ENCODE measurements around the gene MLKL. TPM values are rescaled to one million over a fixed set of nuclear protein-coding genes. Genes with fewer than 3 reads are reported as not detected.

MLKL gene
- total and polyA plus RNA-seq, 2 of the 13 experiments (the other 11 are each of a cell fraction or from before 2014, with no cell fraction given) = 6.4 to 10.7 TPM

DNA sequence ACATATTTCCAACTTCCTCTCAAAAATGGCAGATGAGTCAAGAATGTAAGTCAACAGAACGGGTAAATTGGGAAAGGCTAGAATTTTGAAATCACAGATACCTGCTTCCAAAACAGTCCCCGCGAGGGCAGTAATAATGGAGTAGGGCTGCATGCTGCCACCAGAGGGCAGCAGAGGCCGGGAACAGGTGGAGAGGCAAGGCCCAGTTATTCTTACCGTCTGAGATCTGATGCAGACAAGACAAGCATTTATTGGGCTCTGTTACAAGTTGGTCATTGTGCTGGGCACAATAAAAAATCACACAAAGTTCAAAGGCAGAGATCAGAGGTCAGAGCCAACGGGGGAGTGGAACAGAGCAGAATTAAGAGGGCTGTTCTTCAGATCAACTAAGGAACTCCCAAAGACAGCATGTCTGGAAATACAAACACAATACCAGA lies 8.8 kb upstream of the MLKL start (continued):
- TF ChIP-seq, protein P1, sequence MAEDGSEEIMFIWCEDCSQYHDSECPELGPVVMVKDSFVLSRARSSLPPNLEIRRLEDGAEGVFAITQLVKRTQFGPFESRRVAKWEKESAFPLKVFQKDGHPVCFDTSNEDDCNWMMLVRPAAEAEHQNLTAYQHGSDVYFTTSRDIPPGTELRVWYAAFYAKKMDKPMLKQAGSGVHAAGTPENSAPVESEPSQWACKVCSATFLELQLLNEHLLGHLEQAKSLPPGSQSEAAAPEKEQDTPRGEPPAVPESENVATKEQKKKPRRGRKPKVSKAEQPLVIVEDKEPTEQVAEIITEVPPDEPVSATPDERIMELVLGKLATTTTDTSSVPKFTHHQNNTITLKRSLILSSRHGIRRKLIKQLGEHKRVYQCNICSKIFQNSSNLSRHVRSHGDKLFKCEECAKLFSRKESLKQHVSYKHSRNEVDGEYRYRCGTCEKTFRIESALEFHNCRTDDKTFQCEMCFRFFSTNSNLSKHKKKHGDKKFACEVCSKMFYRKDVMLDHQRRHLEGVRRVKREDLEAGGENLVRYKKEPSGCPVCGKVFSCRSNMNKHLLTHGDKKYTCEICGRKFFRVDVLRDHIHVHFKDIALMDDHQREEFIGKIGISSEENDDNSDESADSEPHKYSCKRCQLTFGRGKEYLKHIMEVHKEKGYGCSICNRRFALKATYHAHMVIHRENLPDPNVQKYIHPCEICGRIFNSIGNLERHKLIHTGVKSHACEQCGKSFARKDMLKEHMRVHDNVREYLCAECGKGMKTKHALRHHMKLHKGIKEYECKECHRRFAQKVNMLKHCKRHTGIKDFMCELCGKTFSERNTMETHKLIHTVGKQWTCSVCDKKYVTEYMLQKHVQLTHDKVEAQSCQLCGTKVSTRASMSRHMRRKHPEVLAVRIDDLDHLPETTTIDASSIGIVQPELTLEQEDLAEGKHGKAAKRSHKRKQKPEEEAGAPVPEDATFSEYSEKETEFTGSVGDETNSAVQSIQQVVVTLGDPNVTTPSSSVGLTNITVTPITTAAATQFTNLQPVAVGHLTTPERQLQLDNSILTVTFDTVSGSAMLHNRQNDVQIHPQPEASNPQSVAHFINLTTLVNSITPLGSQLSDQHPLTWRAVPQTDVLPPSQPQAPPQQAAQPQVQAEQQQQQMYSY (CRISPR knock-in tag; IDR thresholded peaks at IDR 0.05) = no peak
- TF ChIP-seq RBFOX2 (IDR thresholded peaks at IDR 0.05; ENCODE audit: low read depth, low read length) (no peak), THAP11 (CRISPR knock-in tag; IDR thresholded peaks at IDR 0.05) (peak; percentile 68), ZNF207 (IDR thresholded peaks at IDR 0.05; ENCODE audit: borderline replicate concordance) (no peak), ARID2 (CRISPR knock-in tag; IDR thresholded peaks at IDR 0.05; ENCODE audit: borderline replicate concordance) (no peak), FOXA1 (IDR thresholded peaks at IDR 0.05) (no peak), FOXA1 (CRISPR knock-in tag; IDR thresholded peaks at IDR 0.05) (no peak), MAFG (CRISPR knock-in tag; IDR thresholded peaks at IDR 0.05) (no peak), AHR (CRISPR knock-in tag; IDR thresholded peaks at IDR 0.05) (no peak), NFIC (IDR thresholded peaks at IDR 0.05; ENCODE audit: low read length) (no peak), SCMH1 (CRISPR knock-in tag; IDR thresholded peaks at IDR 0.05; ENCODE audit: borderline replicate concordance) (no peak), HIVEP1 (CRISPR knock-in tag; IDR thresholded peaks at IDR 0.05) (no peak), ZNF605 (CRISPR knock-in tag; IDR thresholded peaks at IDR 0.05) (no peak)
- TF ChIP-seq, protein P2, sequence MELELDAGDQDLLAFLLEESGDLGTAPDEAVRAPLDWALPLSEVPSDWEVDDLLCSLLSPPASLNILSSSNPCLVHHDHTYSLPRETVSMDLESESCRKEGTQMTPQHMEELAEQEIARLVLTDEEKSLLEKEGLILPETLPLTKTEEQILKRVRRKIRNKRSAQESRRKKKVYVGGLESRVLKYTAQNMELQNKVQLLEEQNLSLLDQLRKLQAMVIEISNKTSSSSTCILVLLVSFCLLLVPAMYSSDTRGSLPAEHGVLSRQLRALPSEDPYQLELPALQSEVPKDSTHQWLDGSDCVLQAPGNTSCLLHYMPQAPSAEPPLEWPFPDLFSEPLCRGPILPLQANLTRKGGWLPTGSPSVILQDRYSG (CRISPR knock-in tag; IDR thresholded peaks at IDR 0.05) = 0 out of 2 replicates have a peak, but pooled peaks have one; percentile 52
- TF ChIP-seq, protein P3, sequence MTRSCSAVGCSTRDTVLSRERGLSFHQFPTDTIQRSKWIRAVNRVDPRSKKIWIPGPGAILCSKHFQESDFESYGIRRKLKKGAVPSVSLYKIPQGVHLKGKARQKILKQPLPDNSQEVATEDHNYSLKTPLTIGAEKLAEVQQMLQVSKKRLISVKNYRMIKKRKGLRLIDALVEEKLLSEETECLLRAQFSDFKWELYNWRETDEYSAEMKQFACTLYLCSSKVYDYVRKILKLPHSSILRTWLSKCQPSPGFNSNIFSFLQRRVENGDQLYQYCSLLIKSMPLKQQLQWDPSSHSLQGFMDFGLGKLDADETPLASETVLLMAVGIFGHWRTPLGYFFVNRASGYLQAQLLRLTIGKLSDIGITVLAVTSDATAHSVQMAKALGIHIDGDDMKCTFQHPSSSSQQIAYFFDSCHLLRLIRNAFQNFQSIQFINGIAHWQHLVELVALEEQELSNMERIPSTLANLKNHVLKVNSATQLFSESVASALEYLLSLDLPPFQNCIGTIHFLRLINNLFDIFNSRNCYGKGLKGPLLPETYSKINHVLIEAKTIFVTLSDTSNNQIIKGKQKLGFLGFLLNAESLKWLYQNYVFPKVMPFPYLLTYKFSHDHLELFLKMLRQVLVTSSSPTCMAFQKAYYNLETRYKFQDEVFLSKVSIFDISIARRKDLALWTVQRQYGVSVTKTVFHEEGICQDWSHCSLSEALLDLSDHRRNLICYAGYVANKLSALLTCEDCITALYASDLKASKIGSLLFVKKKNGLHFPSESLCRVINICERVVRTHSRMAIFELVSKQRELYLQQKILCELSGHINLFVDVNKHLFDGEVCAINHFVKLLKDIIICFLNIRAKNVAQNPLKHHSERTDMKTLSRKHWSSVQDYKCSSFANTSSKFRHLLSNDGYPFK (CRISPR knock-in tag; IDR thresholded peaks at IDR 0.05; ENCODE audit: borderline replicate concordance) = no peak; the same call in 1 of the 2 replicates
- TF ChIP-seq, protein P4, sequence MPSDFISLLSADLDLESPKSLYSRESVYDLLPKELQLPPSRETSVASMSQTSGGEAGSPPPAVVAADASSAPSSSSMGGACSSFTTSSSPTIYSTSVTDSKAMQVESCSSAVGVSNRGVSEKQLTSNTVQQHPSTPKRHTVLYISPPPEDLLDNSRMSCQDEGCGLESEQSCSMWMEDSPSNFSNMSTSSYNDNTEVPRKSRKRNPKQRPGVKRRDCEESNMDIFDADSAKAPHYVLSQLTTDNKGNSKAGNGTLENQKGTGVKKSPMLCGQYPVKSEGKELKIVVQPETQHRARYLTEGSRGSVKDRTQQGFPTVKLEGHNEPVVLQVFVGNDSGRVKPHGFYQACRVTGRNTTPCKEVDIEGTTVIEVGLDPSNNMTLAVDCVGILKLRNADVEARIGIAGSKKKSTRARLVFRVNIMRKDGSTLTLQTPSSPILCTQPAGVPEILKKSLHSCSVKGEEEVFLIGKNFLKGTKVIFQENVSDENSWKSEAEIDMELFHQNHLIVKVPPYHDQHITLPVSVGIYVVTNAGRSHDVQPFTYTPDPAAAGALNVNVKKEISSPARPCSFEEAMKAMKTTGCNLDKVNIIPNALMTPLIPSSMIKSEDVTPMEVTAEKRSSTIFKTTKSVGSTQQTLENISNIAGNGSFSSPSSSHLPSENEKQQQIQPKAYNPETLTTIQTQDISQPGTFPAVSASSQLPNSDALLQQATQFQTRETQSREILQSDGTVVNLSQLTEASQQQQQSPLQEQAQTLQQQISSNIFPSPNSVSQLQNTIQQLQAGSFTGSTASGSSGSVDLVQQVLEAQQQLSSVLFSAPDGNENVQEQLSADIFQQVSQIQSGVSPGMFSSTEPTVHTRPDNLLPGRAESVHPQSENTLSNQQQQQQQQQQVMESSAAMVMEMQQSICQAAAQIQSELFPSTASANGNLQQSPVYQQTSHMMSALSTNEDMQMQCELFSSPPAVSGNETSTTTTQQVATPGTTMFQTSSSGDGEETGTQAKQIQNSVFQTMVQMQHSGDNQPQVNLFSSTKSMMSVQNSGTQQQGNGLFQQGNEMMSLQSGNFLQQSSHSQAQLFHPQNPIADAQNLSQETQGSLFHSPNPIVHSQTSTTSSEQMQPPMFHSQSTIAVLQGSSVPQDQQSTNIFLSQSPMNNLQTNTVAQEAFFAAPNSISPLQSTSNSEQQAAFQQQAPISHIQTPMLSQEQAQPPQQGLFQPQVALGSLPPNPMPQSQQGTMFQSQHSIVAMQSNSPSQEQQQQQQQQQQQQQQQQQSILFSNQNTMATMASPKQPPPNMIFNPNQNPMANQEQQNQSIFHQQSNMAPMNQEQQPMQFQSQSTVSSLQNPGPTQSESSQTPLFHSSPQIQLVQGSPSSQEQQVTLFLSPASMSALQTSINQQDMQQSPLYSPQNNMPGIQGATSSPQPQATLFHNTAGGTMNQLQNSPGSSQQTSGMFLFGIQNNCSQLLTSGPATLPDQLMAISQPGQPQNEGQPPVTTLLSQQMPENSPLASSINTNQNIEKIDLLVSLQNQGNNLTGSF (CRISPR knock-in tag; IDR thresholded peaks at IDR 0.05) = no peak
- TF ChIP-seq, protein P5, sequence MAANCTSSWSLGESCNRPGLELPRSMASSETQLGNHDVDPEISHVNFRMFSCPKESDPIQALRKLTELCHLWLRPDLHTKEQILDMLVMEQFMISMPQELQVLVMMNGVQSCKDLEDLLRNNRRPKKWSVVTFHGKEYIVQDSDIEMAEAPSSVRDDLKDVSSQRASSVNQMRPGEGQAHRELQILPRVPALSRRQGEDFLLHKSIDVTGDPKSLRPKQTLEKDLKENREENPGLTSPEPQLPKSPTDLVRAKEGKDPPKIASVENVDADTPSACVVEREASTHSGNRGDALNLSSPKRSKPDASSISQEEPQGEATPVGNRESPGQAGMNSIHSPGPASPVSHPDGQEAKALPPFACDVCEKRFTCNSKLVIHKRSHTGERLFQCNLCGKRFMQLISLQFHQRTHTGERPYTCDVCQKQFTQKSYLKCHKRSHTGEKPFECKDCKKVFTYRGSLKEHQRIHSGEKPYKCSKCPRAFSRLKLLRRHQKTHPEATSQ (CRISPR knock-in tag; IDR thresholded peaks at IDR 0.05; ENCODE audit: borderline replicate concordance) = no peak

Data from HepG2 (cell line).